Measurements from ENCODE around the gene TGIF2. TPM values are rescaled to one million over a fixed set of nuclear protein-coding genes. Genes with fewer than 3 reads are reported as not detected.

TGIF2 gene
- polyA plus RNA-seq, 1 of the 3 experiments (the other 2 are of a cell fraction), result 10.8 TPM

DNA sequence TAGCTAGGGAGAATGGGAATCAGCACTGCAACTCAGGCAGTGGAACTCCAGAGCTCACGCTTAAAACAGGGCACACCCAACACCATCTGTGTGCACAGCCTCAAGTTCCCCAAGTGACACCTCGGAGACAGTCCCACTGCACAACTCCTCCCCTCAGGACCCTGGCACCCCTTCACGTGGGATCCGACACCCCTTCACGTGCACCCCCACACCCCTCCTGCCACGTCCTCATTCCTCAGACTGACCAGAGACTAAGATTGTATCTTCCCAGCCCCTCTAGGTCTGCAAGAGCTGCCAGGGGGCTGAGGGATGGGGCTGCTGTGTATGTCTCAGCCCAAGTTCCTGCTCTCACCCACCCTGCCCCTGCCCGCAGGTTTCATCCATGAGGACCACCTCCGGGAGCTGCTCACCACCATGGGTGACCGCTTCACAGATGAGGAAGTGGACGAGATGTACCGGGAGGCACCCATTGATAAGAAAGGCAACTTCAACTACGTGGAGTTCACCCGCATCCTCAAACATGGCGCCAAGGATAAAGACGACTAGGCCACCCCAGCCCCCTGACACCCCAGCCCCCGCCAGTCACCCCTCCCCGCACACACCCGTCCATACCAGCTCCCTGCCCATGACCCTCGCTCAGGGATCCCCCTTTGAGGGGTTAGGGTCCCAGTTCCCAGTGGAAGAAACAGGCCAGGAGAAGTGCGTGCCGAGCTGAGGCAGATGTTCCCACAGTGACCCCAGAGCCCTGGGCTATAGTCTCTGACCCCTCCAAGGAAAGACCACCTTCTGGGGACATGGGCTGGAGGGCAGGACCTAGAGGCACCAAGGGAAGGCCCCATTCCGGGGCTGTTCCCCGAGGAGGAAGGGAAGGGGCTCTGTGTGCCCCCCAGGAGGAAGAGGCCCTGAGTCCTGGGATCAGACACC lies 24.4 kb upstream of the TGIF2 start (continued):
- TF ChIP-seq ZBTB33 (IDR thresholded peaks at IDR 0.05; ENCODE audit: borderline replicate concordance, low read depth), result no peak
- no peak for TF ChIP-seq RAD21 (IDR thresholded peaks at IDR 0.05; ENCODE audit: low read length)

DNA sequence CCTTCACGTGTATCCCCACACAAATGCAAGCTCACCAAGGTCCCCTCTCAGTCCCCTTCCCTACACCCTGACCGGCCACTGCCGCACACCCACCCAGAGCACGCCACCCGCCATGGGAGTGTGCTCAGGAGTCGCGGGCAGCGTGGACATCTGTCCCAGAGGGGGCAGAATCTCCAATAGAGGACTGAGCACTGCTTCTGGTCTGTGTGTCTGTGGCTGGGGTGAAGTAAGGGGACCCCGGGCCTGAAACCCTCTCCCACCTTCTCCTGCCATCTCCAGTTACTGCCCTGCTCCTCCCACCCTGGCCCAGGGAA lies 23.8 kb upstream of the TGIF2 start:
- DNase-seq, result no peak
- Histone ChIP-seq H3F3A (replicated peaks; ENCODE audit: insufficient read depth) (no peaks in the 10 kb centered on the region), H3K27ac (ENCODE audit: low read depth in 2 of 2, low read length in 1 of 2) (no peak overlapping the region), H3K27me3 (ENCODE audit: insufficient read depth) (no peaks in the 10 kb centered on the region), H3K36me3 (replicated peaks in 1 of 2; ENCODE audit: control insufficient read depth in 1 of 2, insufficient read depth in 2 of 2, low read length in 1 of 2) (no peaks in the 10 kb centered on the region), H3K79me2 (ENCODE audit: insufficient read depth) (no peaks in the 10 kb centered on the region), H3K9me2 (no peaks in the 10 kb centered on the region), H3K9me3 (no peaks in the 10 kb centered on the region), H3K9ac (no peak overlapping the region), H3K4me1 (ENCODE audit: control insufficient read depth in 1 of 2, insufficient read depth in 2 of 2, low read depth in 1 of 2, low read length in 1 of 2) (peaks cover 0 to under 1% of the 10 kb centered on the region in 2 experiments; a peak in 2 of 4 replicates), H4K20me1 (ENCODE audit: insufficient read depth) (no peaks in the 10 kb centered on the region; the same call in 1 of the 2 replicates), H2AFZ (ENCODE audit: low read depth) (no peak overlapping the region), H3K4me2 (no peak overlapping the region), H3K4me3 (ENCODE audit: low read depth in 2 of 2, low read length in 1 of 2) (no peak overlapping the region)
- TF ChIP-seq ELF1 (IDR thresholded peaks at IDR 0.05) (no peak), FOXJ3 (CRISPR knock-in tag; IDR thresholded peaks at IDR 0.05) (no peak), YY1 (IDR thresholded peaks at IDR 0.05; ENCODE audit: low read depth) (no peak)
- TF ChIP-seq, protein P1, sequence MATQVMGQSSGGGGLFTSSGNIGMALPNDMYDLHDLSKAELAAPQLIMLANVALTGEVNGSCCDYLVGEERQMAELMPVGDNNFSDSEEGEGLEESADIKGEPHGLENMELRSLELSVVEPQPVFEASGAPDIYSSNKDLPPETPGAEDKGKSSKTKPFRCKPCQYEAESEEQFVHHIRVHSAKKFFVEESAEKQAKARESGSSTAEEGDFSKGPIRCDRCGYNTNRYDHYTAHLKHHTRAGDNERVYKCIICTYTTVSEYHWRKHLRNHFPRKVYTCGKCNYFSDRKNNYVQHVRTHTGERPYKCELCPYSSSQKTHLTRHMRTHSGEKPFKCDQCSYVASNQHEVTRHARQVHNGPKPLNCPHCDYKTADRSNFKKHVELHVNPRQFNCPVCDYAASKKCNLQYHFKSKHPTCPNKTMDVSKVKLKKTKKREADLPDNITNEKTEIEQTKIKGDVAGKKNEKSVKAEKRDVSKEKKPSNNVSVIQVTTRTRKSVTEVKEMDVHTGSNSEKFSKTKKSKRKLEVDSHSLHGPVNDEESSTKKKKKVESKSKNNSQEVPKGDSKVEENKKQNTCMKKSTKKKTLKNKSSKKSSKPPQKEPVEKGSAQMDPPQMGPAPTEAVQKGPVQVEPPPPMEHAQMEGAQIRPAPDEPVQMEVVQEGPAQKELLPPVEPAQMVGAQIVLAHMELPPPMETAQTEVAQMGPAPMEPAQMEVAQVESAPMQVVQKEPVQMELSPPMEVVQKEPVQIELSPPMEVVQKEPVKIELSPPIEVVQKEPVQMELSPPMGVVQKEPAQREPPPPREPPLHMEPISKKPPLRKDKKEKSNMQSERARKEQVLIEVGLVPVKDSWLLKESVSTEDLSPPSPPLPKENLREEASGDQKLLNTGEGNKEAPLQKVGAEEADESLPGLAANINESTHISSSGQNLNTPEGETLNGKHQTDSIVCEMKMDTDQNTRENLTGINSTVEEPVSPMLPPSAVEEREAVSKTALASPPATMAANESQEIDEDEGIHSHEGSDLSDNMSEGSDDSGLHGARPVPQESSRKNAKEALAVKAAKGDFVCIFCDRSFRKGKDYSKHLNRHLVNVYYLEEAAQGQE (IDR thresholded peaks at IDR 0.05; ENCODE audit: low read depth, low read length), result no peak
- ChIA-PET CTCF (interaction anchor here (0.9 kb wide), 1 partner anchor 7 kb away, joined by 3 read pairs; no protein-coding TSS in a partner anchor), POLR2A (no interaction called here)
- 83% methylated on average over 6 of the region's 9 CpGs for WGBS (ENCODE audit: low lambda C conversion rate)

Data from SK-N-SH (cell line).